Spleen (tissue), 7 donors: ENCODE results near the gene HTR1E.
"Not testable (repeated sequence)": the region's sequence is repeated elsewhere in the genome, so short reads cannot be mapped to it uniquely, and the experiment has no call there.

Source experiments
- POLR2A ChIP-seq, 3 donors: fragments of 450-650 bp; IDR thresholded peaks; one replicate each; pipeline ENCODE4 v1.5.1; 2017; ENCODE audit warnings: antibody characterized with exemption in 3 of 3, mild to moderate bottlenecking in 1 of 3
- POLR2AphosphoS5 ChIP-seq, 3 donors: sonication (generic); formaldehyde crosslinking; IDR thresholded peaks; one replicate each; pipeline ENCODE4 v1.5.1; 2017; ENCODE audit warnings: antibody characterized with exemption in 3 of 3
- TF ChIP-seq, protein P1 (sequence below), 11 experiments: fragments of 200-600 bp in 7 of 11; fragments of 450-650 bp in 4 of 11; sonication (generic) in 4 of 11; IDR thresholded peaks in 8 of 11; conservative IDR thresholded peaks in 3 of 11; 1 replicate in 7 of 11; 2 replicates in 4 of 11; pipeline versions ENCODE4 v1.4.0 to v1.8.0; 2016 to 2021; ENCODE audit warnings: antibody characterized with exemption in 11 of 11, inconsistent platforms in 4 of 11, mild to moderate bottlenecking in 1 of 11
- donor health status: DM: no; HTN: no; CAD: no; lungs with moderate emphysema.
- donor health status: DM: no; HTN: no; CAD: no.
- donor health status: DM: no; HTN: no; CAD: no.

DNA sequence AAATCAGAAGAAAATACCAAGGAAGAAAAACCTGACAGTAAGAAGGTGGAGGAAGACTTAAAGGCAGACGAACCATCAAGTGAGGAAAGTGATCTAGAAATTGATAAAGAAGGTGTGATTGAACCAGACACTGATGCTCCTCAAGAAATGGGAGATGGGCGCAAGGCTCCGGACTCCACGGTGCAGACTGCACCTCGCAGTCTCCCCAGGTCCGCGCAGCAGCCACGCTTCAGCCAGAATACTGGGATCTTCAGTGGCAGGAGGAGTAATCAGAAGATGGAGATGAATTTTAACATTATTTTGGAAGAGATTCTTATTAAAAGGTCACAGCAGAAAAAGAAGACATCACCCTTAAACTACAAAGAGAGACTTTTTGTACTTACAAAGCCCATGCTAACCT, 40.1 kb upstream of the HTR1E start:
- TF ChIP-seq, protein P1, sequence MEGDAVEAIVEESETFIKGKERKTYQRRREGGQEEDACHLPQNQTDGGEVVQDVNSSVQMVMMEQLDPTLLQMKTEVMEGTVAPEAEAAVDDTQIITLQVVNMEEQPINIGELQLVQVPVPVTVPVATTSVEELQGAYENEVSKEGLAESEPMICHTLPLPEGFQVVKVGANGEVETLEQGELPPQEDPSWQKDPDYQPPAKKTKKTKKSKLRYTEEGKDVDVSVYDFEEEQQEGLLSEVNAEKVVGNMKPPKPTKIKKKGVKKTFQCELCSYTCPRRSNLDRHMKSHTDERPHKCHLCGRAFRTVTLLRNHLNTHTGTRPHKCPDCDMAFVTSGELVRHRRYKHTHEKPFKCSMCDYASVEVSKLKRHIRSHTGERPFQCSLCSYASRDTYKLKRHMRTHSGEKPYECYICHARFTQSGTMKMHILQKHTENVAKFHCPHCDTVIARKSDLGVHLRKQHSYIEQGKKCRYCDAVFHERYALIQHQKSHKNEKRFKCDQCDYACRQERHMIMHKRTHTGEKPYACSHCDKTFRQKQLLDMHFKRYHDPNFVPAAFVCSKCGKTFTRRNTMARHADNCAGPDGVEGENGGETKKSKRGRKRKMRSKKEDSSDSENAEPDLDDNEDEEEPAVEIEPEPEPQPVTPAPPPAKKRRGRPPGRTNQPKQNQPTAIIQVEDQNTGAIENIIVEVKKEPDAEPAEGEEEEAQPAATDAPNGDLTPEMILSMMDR (IDR thresholded peaks at IDR 0.05 in 8 of 11, conservative IDR thresholded peaks at IDR 0.05 in 3 of 11) = not testable (repeated sequence)
- TF ChIP-seq POLR2A, POLR2AphosphoS5 (IDR thresholded peaks at IDR 0.05): not testable (repeated sequence)
